HEK293 (cell line): Measurements from ENCODE around the gene CREB5.
A peak's percentile ranks its signal among the peaks of the same experiment; 100 is the strongest.

Source experiments
- CTCF ChIA-PET: fragments of 350-600 bp; formaldehyde crosslinking; extraction: SDS; loops from one replicate; lab custom pipeline; 2021; ENCODE audit warnings: antibody characterized with exemption; lab: Yijun Ruan, JAX
- POLR2A ChIA-PET: fragments of 300-600 bp; formaldehyde crosslinking; extraction: SDS; loops from one replicate; lab custom pipeline; 2020; ENCODE audit warnings: antibody characterized with exemption, inconsistent platforms; lab: Yijun Ruan, JAX
- H3K27ac ChIP-seq: fragments of 200-500 bp; sonication (Bioruptor generic); 2 replicates; pipeline ENCODE4 v1.5.1; 2014; ENCODE audit warnings: low read depth, low read length, control low read depth, inconsistent platforms; ENCODE audit errors: extremely low read depth
- H3K36me3 ChIP-seq, 2 experiments: fragments of 200-500 bp in 1 of 2; sonication (Bioruptor generic) in 1 of 2; 1 replicate in 1 of 2; 2 replicates in 1 of 2; pipeline ENCODE4 v1.5.1; 2014 to 2017; ENCODE audit warnings: inconsistent platforms in 2 of 2, low read length in 2 of 2; ENCODE audit not compliant: control insufficient read depth in 2 of 2, insufficient read depth in 1 of 2
- H3K4me1 ChIP-seq: fragments of 200-500 bp; sonication (Bioruptor generic); 2 replicates; pipeline ENCODE4 v1.5.1; 2014; ENCODE audit warnings: mild to moderate bottlenecking, low read length, inconsistent platforms; ENCODE audit not compliant: control insufficient read depth, insufficient read depth
- H3K4me3 ChIP-seq: 2 replicates; pipeline ENCODE4 v1.5.1; 2011; ENCODE audit warnings: low read depth, mild to moderate bottlenecking, control low read depth, low read length, moderate library complexity
- H3K9me3 ChIP-seq: fragments of 200-500 bp; sonication (Bioruptor generic); 2 replicates; pipeline ENCODE4 v1.5.1; 2014; ENCODE audit warnings: low read depth, low read length, inconsistent platforms; ENCODE audit not compliant: control insufficient read depth, insufficient read depth
- AEBP2 ChIP-seq: fragments of 450-650 bp; formaldehyde crosslinking; IDR thresholded peaks from 2 replicates; pipeline ENCODE4 v1.5.1; 2016; ENCODE audit warnings: missing biosample characterization, missing genetic modification characterization, borderline replicate concordance
- EGR2 ChIP-seq: fragments of 450-650 bp; formaldehyde crosslinking; IDR thresholded peaks from 2 replicates; pipeline ENCODE4 v1.5.1; 2016; ENCODE audit warnings: low read depth, missing biosample characterization, missing genetic modification characterization
- GLI2 ChIP-seq: fragments of 450-650 bp; formaldehyde crosslinking; IDR thresholded peaks from 2 replicates; pipeline ENCODE4; 2017; ENCODE audit warnings: missing biosample characterization, missing genetic modification characterization, low read depth, borderline replicate concordance
- PRDM1 ChIP-seq: fragments of 450-650 bp; formaldehyde crosslinking; IDR thresholded peaks from 2 replicates; pipeline ENCODE4; 2016; ENCODE audit warnings: missing biosample characterization, missing genetic modification characterization
- WT1 ChIP-seq: fragments of 450-650 bp; formaldehyde crosslinking; IDR thresholded peaks from 2 replicates; pipeline ENCODE4 v1.5.1; 2016; ENCODE audit warnings: missing biosample characterization, missing genetic modification characterization
- ZBTB1 ChIP-seq: fragments of 450-650 bp; formaldehyde crosslinking; IDR thresholded peaks from 2 replicates; pipeline ENCODE4 v1.5.1; 2016; ENCODE audit warnings: missing biosample characterization, missing genetic modification characterization
- ZFHX2 ChIP-seq: fragments of 450-650 bp; formaldehyde crosslinking; conservative IDR thresholded peaks from 2 replicates; pipeline ENCODE4 v1.5.1; 2016; ENCODE audit warnings: missing biosample characterization, missing genetic modification characterization
- ZFP37 ChIP-seq: fragments of 450-650 bp; formaldehyde crosslinking; IDR thresholded peaks from 2 replicates; pipeline ENCODE4 v1.5.1; 2016; ENCODE audit warnings: missing biosample characterization, missing genetic modification characterization
- ZNF23 ChIP-seq: fragments of 450-650 bp; formaldehyde crosslinking; IDR thresholded peaks from 2 replicates; pipeline ENCODE4 v1.5.1; 2016; ENCODE audit warnings: missing biosample characterization, missing genetic modification characterization, borderline replicate concordance
- ZNF302 ChIP-seq: fragments of 450-650 bp; formaldehyde crosslinking; IDR thresholded peaks from 2 replicates; pipeline ENCODE4 v1.5.1; 2016; ENCODE audit warnings: missing biosample characterization, missing genetic modification characterization, low read depth
- ZNF473 ChIP-seq: fragments of 450-650 bp; formaldehyde crosslinking; IDR thresholded peaks from 2 replicates; pipeline ENCODE4 v1.5.1; 2017; ENCODE audit warnings: missing biosample characterization, missing genetic modification characterization
- ZNF518A ChIP-seq: fragments of 450-650 bp; formaldehyde crosslinking; conservative IDR thresholded peaks from 2 replicates; pipeline ENCODE4 v1.5.1; 2016; ENCODE audit warnings: low read depth, missing biosample characterization, missing genetic modification characterization
- ZNF530 ChIP-seq: fragments of 450-650 bp; formaldehyde crosslinking; IDR thresholded peaks from 2 replicates; pipeline ENCODE4 v1.5.1; 2016; ENCODE audit warnings: low read depth, missing biosample characterization, missing genetic modification characterization
- ZNF549 ChIP-seq: fragments of 450-650 bp; IDR thresholded peaks from 2 replicates; pipeline ENCODE4 v1.5.1; 2018; ENCODE audit warnings: missing biosample characterization, missing genetic modification characterization, mild to moderate bottlenecking, inconsistent platforms, moderate library complexity
- ZNF585B ChIP-seq: fragments of 450-650 bp; formaldehyde crosslinking; IDR thresholded peaks from 2 replicates; pipeline ENCODE4 v1.5.1; 2016; ENCODE audit warnings: missing biosample characterization, missing genetic modification characterization
- TF ChIP-seq, protein P1 (sequence below): fragments of 450-650 bp; formaldehyde crosslinking; IDR thresholded peaks from 2 replicates; pipeline ENCODE4 v1.5.1; 2016; ENCODE audit warnings: missing biosample characterization, missing genetic modification characterization
- TF ChIP-seq, protein P2 (sequence below): fragments of 450-650 bp; formaldehyde crosslinking; conservative IDR thresholded peaks from 2 replicates; pipeline ENCODE4 v1.5.1; 2016; ENCODE audit warnings: low read depth, missing biosample characterization, missing genetic modification characterization
- TF ChIP-seq, protein P3 (sequence below): fragments of 450-650 bp; formaldehyde crosslinking; IDR thresholded peaks from 2 replicates; pipeline ENCODE4 v1.5.1; 2016; ENCODE audit warnings: missing biosample characterization, missing genetic modification characterization

The CREB5 gene

DNA sequence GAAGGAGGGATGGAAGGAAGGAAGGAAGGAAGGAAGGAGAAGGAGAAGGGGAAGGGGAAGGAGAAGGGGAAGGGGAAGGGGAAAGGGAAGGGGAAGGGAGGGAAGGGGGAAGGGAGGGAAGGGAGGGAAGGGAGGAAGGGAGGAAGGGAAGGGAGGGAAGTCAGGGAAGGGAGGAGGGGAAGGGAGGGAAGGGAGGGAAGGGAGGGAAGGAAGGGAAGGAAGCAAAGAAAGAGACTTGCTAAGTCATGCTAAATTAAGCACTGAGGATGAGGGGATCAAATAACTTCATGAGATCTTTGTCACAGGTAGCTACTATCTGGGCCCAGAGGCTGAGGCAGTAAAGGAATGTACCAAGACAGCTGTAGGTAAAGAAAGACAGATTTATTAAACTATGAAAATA, 429.4 kb downstream of the CREB5 start (continued):
- TF ChIP-seq AEBP2 (tag by site-specific recombination), result no peak
- TF ChIP-seq, protein P1, sequence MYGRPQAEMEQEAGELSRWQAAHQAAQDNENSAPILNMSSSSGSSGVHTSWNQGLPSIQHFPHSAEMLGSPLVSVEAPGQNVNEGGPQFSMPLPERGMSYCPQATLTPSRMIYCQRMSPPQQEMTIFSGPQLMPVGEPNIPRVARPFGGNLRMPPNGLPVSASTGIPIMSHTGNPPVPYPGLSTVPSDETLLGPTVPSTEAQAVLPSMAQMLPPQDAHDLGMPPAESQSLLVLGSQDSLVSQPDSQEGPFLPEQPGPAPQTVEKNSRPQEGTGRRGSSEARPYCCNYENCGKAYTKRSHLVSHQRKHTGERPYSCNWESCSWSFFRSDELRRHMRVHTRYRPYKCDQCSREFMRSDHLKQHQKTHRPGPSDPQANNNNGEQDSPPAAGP (tag by site-specific recombination), result peak; percentile 57; the same call in 1 of the 2 replicates
- no peak for TF ChIP-seq ZNF473
- no peak for TF ChIP-seq GLI2 (tag by site-specific recombination)
- TF ChIP-seq WT1 (tag by site-specific recombination), result peak; percentile 77
- TF ChIP-seq ZNF518A (tag by site-specific recombination), result no peak

- no peaks in the 10 kb centered on the region for H3K4me1 ChIP-seq
- no peaks in the 10 kb centered on the region for H3K9me3 ChIP-seq
- TF ChIP-seq, protein P2, sequence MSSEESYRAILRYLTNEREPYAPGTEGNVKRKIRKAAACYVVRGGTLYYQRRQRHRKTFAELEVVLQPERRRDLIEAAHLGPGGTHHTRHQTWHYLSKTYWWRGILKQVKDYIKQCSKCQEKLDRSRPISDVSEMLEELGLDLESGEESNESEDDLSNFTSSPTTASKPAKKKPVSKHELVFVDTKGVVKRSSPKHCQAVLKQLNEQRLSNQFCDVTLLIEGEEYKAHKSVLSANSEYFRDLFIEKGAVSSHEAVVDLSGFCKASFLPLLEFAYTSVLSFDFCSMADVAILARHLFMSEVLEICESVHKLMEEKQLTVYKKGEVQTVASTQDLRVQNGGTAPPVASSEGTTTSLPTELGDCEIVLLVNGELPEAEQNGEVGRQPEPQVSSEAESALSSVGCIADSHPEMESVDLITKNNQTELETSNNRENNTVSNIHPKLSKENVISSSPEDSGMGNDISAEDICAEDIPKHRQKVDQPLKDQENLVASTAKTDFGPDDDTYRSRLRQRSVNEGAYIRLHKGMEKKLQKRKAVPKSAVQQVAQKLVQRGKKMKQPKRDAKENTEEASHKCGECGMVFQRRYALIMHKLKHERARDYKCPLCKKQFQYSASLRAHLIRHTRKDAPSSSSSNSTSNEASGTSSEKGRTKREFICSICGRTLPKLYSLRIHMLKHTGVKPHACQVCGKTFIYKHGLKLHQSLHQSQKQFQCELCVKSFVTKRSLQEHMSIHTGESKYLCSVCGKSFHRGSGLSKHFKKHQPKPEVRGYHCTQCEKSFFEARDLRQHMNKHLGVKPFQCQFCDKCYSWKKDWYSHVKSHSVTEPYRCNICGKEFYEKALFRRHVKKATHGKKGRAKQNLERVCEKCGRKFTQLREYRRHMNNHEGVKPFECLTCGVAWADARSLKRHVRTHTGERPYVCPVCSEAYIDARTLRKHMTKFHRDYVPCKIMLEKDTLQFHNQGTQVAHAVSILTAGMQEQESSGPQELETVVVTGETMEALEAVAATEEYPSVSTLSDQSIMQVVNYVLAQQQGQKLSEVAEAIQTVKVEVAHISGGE (tag by site-specific recombination), result no peak
- TF ChIP-seq ZNF530 (tag by site-specific recombination) (no peak), EGR2 (peak; percentile 82), ZFHX2 (tag by site-specific recombination) (peak; percentile 67)
- TF ChIP-seq, all 188 proteins: peak for 2
- Histone ChIP-seq H3K36me3 (no peaks in the 10 kb centered on the region), H3K4me3 (no peak overlapping the region), H3K27ac (no peak overlapping the region)
- POLR2A ChIA-PET, result interaction anchor here (0.6 kb wide), 1 partner anchor 409 kb away, joined by 3 read pairs; no protein-coding TSS in a partner anchor
- CTCF ChIA-PET, result interaction anchor here (0.7 kb wide), 1 partner anchor 261 kb away, joined by 3 read pairs; no protein-coding TSS in a partner anchor
Measured at GRCh38 chr7:28842769-28843295, 430.5 kb downstream of the CREB5 start.

GRCh38 chr7:28845106-28845505, 432.8 kb downstream of the CREB5 start:
- H3K27ac ChIP-seq, result no peak overlapping the region
- H3K36me3 ChIP-seq, result no peaks in the 10 kb centered on the region
- no peaks in the 10 kb centered on the region for H3K9me3 ChIP-seq
- CTCF ChIA-PET, result interaction anchor here (0.6 to 2.3 kb wide), 4 partner anchors 8 to 77 kb away, joined by 4 to 9 read pairs (median 5); no protein-coding TSS in a partner anchor
- H3K4me1 ChIP-seq, result no peaks in the 10 kb centered on the region
- POLR2A ChIA-PET, result no interaction called here
- no peak overlapping the region for H3K4me3 ChIP-seq
- no peak for TF ChIP-seq PRDM1 (tag by site-specific recombination)
- no peak for TF ChIP-seq ZNF585B (tag by site-specific recombination)
- no peak for TF ChIP-seq ZNF549 (tag by site-specific recombination)
- TF ChIP-seq, protein P3, sequence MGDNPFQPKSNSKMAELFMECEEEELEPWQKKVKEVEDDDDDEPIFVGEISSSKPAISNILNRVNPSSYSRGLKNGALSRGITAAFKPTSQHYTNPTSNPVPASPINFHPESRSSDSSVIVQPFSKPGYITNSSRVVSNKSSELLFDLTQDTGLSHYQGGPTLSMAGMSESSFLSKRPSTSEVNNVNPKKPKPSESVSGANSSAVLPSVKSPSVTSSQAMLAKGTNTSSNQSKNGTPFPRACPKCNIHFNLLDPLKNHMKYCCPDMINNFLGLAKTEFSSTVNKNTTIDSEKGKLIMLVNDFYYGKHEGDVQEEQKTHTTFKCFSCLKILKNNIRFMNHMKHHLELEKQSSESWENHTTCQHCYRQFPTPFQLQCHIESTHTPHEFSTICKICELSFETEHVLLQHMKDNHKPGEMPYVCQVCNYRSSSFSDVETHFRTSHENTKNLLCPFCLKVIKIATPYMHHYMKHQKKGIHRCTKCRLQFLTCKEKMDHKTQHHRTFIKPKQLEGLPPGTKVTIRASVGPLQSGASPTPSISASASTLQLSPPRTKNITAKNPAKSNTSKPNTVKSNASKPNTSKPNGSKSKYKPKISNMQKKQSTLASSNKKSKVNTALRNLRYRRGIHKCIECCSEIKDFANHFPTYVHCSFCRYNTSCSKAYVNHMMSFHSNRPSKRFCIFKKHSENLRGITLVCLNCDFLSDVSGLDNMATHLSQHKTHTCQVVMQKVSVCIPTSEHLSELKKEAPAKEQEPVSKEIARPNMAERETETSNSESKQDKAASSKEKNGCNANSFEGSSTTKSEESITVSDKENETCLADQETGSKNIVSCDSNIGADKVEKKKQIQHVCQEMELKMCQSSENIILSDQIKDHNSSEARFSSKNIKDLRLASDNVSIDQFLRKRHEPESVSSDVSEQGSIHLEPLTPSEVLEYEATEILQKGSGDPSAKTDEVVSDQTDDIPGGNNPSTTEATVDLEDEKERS (tag by site-specific recombination), result no peak
- TF ChIP-seq ZNF23, result no peak
- no peak for TF ChIP-seq ZNF302 (tag by site-specific recombination)
- no peak for TF ChIP-seq ZBTB1 (tag by site-specific recombination)
- TF ChIP-seq ZFP37 (tag by site-specific recombination), result no peak
